IMR-90 (cell line): ENCODE results near the gene MACROD1. TPM values are rescaled to one million over a fixed set of nuclear protein-coding genes. Genes with fewer than 3 reads are reported as not detected.

Experiments
- ATAC-seq: fragments of 200-7000 bp; cut with Tn5 transposase; 2 replicates; pipeline ENCODE4 v1.9.1; 2020; ENCODE audit warnings: low read depth, mild to moderate bottlenecking, moderate library complexity
- BruUV-seq: library from RNA; stranded (reverse); fragments of 400-500 nt; replicated peaks from 2 replicates; lab custom pipeline; 2021; lab: Mats Ljungman, UMichigan
- CTCF ChIA-PET: fragments of 300-600 bp; formaldehyde crosslinking; extraction: SDS; loops from one replicate; lab custom pipeline; 2021; ENCODE audit warnings: antibody characterized with exemption; lab: Yijun Ruan, JAX
- POLR2A ChIA-PET: fragments of 300-600 bp; sonication (Branson Sonifier 250); formaldehyde crosslinking; loops from one replicate; lab custom pipeline; 2022; ENCODE audit warnings: antibody characterized with exemption; ENCODE audit not compliant: unreplicated experiment; lab: Charles Lee
- DNase-seq: peaks from one replicate; pipeline ENCODE4 v3.0.0; 2013
- H2AFZ ChIP-seq: replicated peaks from 2 replicates; pipeline ENCODE3; 2013; ENCODE audit warnings: low read length, mild to moderate bottlenecking; ENCODE audit not compliant: poor library complexity
- H2AK5ac ChIP-seq: 2 replicates; pipeline ENCODE4 v1.6.1; 2013; ENCODE audit warnings: low read depth, low read length, inconsistent platforms
- H2AK9ac ChIP-seq: replicated peaks from 2 replicates; pipeline ENCODE3; 2013; ENCODE audit warnings: mild to moderate bottlenecking, low read depth, low read length, moderate library complexity; ENCODE audit not compliant: poor library complexity
- H2BK120ac ChIP-seq: 2 replicates; pipeline ENCODE4 v1.6.1; 2013; ENCODE audit warnings: low read depth, low read length, inconsistent platforms
- H2BK15ac ChIP-seq: 3 replicates; pipeline ENCODE4 v1.6.1; 2013; ENCODE audit warnings: low read depth, low read length, inconsistent platforms
- H2BK20ac ChIP-seq: 2 replicates; pipeline ENCODE4 v1.6.1; 2013; ENCODE audit warnings: low read depth, mild to moderate bottlenecking, inconsistent platforms, low read length, moderate library complexity
- H2BK5ac ChIP-seq: 2 replicates; pipeline ENCODE4 v1.6.1; 2013; ENCODE audit warnings: mild to moderate bottlenecking, low read depth, low read length, inconsistent platforms; ENCODE audit not compliant: poor library complexity, severe bottlenecking
- H3K14ac ChIP-seq: replicated peaks from 2 replicates; pipeline ENCODE4 v1.6.1; 2013; ENCODE audit warnings: low read depth, low read length, inconsistent platforms
- H3K18ac ChIP-seq: 2 replicates; pipeline ENCODE4 v1.6.1; 2013; ENCODE audit warnings: low read depth, low read length, control low read depth
- H3K23ac ChIP-seq: 2 replicates; pipeline ENCODE4 v1.6.1; 2013; ENCODE audit warnings: low read depth, low read length, inconsistent platforms
- H3K27ac ChIP-seq: 2 replicates; pipeline ENCODE4 v1.5.1; 2013; ENCODE audit warnings: mild to moderate bottlenecking, control low read depth, low read length; ENCODE audit not compliant: insufficient read depth
- H3K27me3 ChIP-seq: 2 replicates; pipeline ENCODE4 v1.6.1; 2013; ENCODE audit warnings: low read length; ENCODE audit not compliant: control insufficient read depth, insufficient read depth
- H3K36me3 ChIP-seq: 2 replicates; pipeline ENCODE4 v1.6.1; 2013; ENCODE audit warnings: low read length, mixed read lengths; ENCODE audit not compliant: control insufficient read depth, insufficient read depth
- H3K4ac ChIP-seq: 2 replicates; pipeline ENCODE4 v1.6.1; 2013; ENCODE audit warnings: low read depth, low read length, inconsistent platforms
- H3K4me1 ChIP-seq: 2 replicates; pipeline ENCODE4 v1.6.1; 2013; ENCODE audit warnings: low read length, mixed read lengths; ENCODE audit not compliant: control insufficient read depth, insufficient read depth
- H3K4me2 ChIP-seq: 2 replicates; pipeline ENCODE4 v1.6.1; 2013; ENCODE audit warnings: low read depth, mild to moderate bottlenecking, control low read depth, low read length, moderate library complexity
- H3K4me3 ChIP-seq: 2 replicates; pipeline ENCODE4 v1.5.1; 2013; ENCODE audit warnings: low read depth, mild to moderate bottlenecking, control low read depth, low read length, moderate library complexity; ENCODE audit not compliant: insufficient read depth
- H3K56ac ChIP-seq: 2 replicates; pipeline ENCODE4 v1.6.1; 2013; ENCODE audit warnings: low read length, inconsistent platforms; ENCODE audit not compliant: insufficient read depth; ENCODE audit errors: extremely low read depth
- H3K79me1 ChIP-seq, 2 experiments: 2 replicates each; pipeline ENCODE4 v1.6.1; 2013; ENCODE audit warnings: low read length in 2 of 2, inconsistent platforms in 1 of 2, low read depth in 1 of 2
- H3K9ac ChIP-seq: 2 replicates; pipeline ENCODE4 v1.6.1; 2013; ENCODE audit warnings: low read depth, low read length, control low read depth
- H3K9me1 ChIP-seq: 2 replicates; pipeline ENCODE4 v1.6.1; 2013; ENCODE audit warnings: low read length, inconsistent platforms; ENCODE audit not compliant: insufficient read depth
- H3K9me3 ChIP-seq: 2 replicates; pipeline ENCODE4 v1.6.1; 2013; ENCODE audit warnings: low read length; ENCODE audit not compliant: control insufficient read depth, insufficient read depth
- H4K20me1 ChIP-seq: 2 replicates; pipeline ENCODE4 v1.6.1; 2013; ENCODE audit warnings: low read length, inconsistent platforms; ENCODE audit not compliant: insufficient read depth
- H4K5ac ChIP-seq: 2 replicates; pipeline ENCODE4 v1.6.1; 2013; ENCODE audit warnings: mild to moderate bottlenecking, low read depth, low read length, control low read depth
- H4K8ac ChIP-seq, 2 experiments: 2 replicates each; pipeline ENCODE4 v1.6.1; 2013; ENCODE audit warnings: low read depth in 2 of 2, low read length in 2 of 2, control low read depth in 1 of 2, inconsistent platforms in 1 of 2
- H4K91ac ChIP-seq: 2 replicates; pipeline ENCODE4 v1.6.1; 2013; ENCODE audit warnings: low read depth, low read length, inconsistent platforms; ENCODE audit not compliant: insufficient read depth
- CHD1 ChIP-seq: IDR thresholded peaks from 2 replicates; pipeline ENCODE4 v1.6.1; 2012; ENCODE audit warnings: low read depth, low read length, improper control_type of control experiment
- MAFK ChIP-seq: IDR thresholded peaks from 2 replicates; pipeline ENCODE4 v1.6.1; 2012; ENCODE audit warnings: low read depth, low read length, improper control_type of control experiment
- NFE2L2 ChIP-seq: fragments of 150-350 bp; IDR thresholded peaks from 2 replicates; pipeline ENCODE4 v1.6.1; 2016; ENCODE audit warnings: low read depth, mild to moderate bottlenecking, low read length
- POLR2A ChIP-seq: IDR thresholded peaks from 2 replicates; pipeline ENCODE4 v1.6.1; 2012; ENCODE audit warnings: mild to moderate bottlenecking, low read depth, low read length
- RCOR1 ChIP-seq: IDR thresholded peaks from 2 replicates; pipeline ENCODE4 v1.6.1; 2012; ENCODE audit warnings: mild to moderate bottlenecking, low read length, improper control_type of control experiment; ENCODE audit not compliant: insufficient replicate concordance
- RFX5 ChIP-seq: IDR thresholded peaks from 2 replicates; pipeline ENCODE4 v1.8.0; 2012; ENCODE audit warnings: low read depth, mild to moderate bottlenecking, low read length, moderate library complexity
- SMC3 ChIP-seq: fragments of 150-350 bp; IDR thresholded peaks from 2 replicates; pipeline ENCODE4 v1.6.1; 2016; ENCODE audit warnings: low read depth, mild to moderate bottlenecking, antibody characterized with exemption, low read length, moderate library complexity
- whole genome bisulfite sequencing, 2 experiments: methylation state at CpG; one replicate each; pipeline versions ENCODE4 v1.1.5 to v1.1.7; 2013; ENCODE audit warnings: missing lambda C conversion rate in 2 of 2; ENCODE audit not compliant: insufficient read length in 1 of 2; ENCODE audit errors: extremely low coverage in 2 of 2; 5-methylcytosine and 5-hydroxymethylcytosine counted together
- dilution Hi-C: fragments of 300-500 bp; cut with HindIII; formaldehyde crosslinking; loops from one replicate; pipeline ENCODE4 v1.14.3; 2018; ENCODE audit warnings: low sequenced_read_pairs; ENCODE audit not compliant: unreplicated experiment
- in situ Hi-C: fragments of 300-500 bp; cut with MboI; formaldehyde crosslinking; loops from 3 replicates; pipeline ENCODE4 v1.14.3; 2019; ENCODE audit warnings: low sequenced_read_pairs, inconsistent platforms, mixed read lengths
- intact Hi-C: fragments of 100-400 bp; cut with micrococcal nuclease; formaldehyde crosslinking; loops from 2 replicates; pipeline ENCODE4 v1.10.0; 2022
- polyA plus RNA-seq, 3 experiments: library from polyadenylated mRNA; depleted of rRNA; stranded (reverse); fragments of >200 nt; gene quantifications; 2 replicates each; pipeline ENCODE4 v1.2.3, GENCODE V29; 2012; ENCODE audit warnings: low replicate concordance in 1 of 3
- total RNA-seq: library from RNA; depleted of rRNA; stranded (reverse); fragments of >200 nt; gene quantifications from 2 replicates; pipeline ENCODE4 v1.2.3, GENCODE V29; 2012

MACROD1 gene
- total and polyA plus RNA-seq, 2 of the 4 experiments (the other 2 are of a cell fraction): 2.5 to 9.3 TPM

DNA sequence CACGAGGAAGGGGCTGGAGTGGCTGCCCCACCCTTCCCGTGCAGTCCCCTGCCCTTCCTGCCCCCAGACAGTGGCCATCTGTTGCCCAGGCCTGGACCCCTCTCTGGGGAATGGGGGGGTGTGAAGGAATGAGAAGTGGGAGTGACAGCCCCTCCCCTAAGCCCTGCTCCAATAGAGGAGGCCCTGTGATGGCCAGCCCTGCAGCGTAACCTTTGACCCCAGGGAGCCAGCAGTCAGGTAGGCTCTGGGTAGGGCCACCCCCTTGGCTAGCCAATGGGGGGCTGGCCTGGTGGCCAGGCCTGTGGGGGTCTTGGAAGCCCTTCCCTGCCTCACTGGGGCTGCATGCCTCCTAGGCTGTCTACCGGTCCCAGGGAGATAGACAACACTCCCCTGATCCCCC is 123.6 kb downstream of the MACROD1 start:
- Histone ChIP-seq H3K36me3 (no peaks in the 10 kb centered on the region), H3K9me1 (no peaks in the 10 kb centered on the region), H4K8ac (no peak overlapping the region), H3K9ac (no peak overlapping the region), H4K5ac (no peak overlapping the region), H2AK9ac (no peak overlapping the region), H4K20me1 (peaks cover 7% of the 10 kb centered on the region; the same call in 1 of the 2 replicates), H3K23ac (no peak overlapping the region), H2AFZ (no peak overlapping the region), H3K27me3 (no peaks in the 10 kb centered on the region; the same call in 1 of the 2 replicates), H4K91ac (no peak overlapping the region), H2BK5ac (no peak overlapping the region), H3K14ac (no peak overlapping the region), H3K9me3 (no peaks in the 10 kb centered on the region), H3K4me3 (no peak overlapping the region), H2AK5ac (no peak overlapping the region), H3K4me1 (no peaks in the 10 kb centered on the region), H3K79me1 (no peaks in the 10 kb centered on the region), H3K56ac (no peak overlapping the region), H2BK120ac (no peak overlapping the region), H3K4me2 (no peak overlapping the region), H3K27ac (no peak overlapping the region), H3K18ac (no peak overlapping the region), H2BK15ac (no peak overlapping the region), H2BK20ac (no peak overlapping the region), H3K4ac (no peak overlapping the region)
- ATAC-seq: no peak
- WGBS, 2 experiments: 100% methylated on average over 1 of the region's 4 CpGs; no CpG with 5 or more reads in 1 of the 2 experiments
- POLR2A ChIA-PET: no interaction called here
- CTCF ChIA-PET: no interaction called here
- DNase-seq: no peak
- intact Hi-C loops: no loop called here
- in situ Hi-C loops: no loop called here
- BruUV-seq: no TSS peak
- dilution Hi-C loops: no loop called here
- TF ChIP-seq MAFK (no peak), CHD1 (no peak), POLR2A (no peak), RCOR1 (no peak), NFE2L2 (no peak), SMC3 (no peak), RFX5 (no peak)
